ENCODE data around the gene BICDL1.
A peak's percentile ranks its signal among the peaks of the same experiment; 100 is the strongest.
"Not testable (repeated sequence)": the region's sequence is repeated elsewhere in the genome, so short reads cannot be mapped to it uniquely, and the experiment has no call there.

Gene BICDL1

DNA sequence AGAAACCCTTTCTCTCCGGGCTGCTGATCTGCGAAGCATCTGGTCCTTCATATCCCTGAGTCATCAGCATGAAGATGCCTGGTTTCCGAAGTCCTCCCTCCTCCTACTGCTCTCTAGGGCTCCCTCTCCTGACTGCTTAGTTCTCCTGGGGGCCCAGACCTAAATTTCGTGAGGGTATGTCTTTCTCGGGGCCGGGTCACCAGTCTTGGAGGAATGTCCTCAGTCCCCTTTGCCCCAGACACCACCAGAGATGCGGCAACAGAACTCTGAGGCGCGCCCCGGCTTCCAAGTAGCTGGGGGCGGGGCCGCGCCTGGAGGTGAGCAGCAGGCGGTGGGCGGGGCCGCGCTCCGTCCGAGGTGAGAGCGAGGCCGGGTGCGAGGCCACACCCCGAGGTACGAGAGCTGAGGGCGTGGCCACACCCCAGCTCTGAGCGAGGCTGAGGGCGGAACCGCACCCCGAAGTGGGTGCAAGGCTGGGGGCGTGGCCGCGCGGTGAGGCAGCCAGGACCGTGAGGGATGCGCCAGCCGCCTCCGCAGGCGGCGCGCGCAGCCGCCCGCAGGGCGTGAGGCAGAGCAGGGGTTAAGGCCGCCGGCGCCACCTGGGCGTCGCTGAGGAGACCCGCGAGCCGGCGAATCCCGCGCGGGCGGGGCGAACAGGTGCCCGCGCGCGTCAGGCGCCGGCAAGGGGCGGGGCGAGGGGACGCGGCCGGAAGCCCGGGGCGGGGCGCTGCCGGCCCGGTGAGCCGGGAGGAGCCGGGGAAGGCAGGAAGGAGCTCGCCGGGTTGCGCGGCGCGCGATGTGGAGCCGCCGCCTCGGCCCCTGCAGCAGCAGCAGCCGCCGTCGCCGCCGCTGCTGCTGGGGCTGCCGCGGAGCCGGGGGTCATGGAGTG lies at the start of gene BICDL1:
BICDL1 (plus strand) TSS at position 765 of the 889 bp plus-strand sequence. CDS start 633 bp downstream, outside the sequence.
- peak; percentile 97 for DNase-seq

- no peak for DNase-seq
Observed at GRCh38 chr12:119940897-119941296, 48.1 kb upstream of the BICDL1 start.

GRCh38 chr12:119942386-119942785 lies 46.6 kb upstream of the BICDL1 start:
- DNase-seq = no peak

DNA sequence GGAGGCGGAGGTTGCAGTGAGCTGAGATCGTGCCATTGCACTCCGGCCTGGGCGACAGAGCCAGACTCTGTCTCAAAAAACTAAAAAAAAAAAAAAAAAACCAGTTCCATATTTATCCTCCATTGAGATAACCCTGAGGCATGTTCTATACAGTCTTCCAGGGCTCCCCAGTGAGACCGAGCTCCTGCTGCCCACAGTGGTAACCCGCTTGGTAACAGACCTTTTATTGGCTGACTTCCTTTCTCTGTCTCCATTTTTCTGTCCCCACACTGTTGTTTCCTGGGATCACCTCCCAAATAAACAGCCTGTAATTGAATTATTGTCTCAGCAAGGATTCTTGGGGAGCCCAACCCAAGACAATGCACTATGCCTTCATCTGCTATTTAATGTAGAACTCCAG lies 42.8 kb upstream of the BICDL1 start:
- no peak for DNase-seq

GRCh38 chr12:119949145-119949544 lies 39.9 kb upstream of the BICDL1 start:
- DNase-seq = no peak

DNA sequence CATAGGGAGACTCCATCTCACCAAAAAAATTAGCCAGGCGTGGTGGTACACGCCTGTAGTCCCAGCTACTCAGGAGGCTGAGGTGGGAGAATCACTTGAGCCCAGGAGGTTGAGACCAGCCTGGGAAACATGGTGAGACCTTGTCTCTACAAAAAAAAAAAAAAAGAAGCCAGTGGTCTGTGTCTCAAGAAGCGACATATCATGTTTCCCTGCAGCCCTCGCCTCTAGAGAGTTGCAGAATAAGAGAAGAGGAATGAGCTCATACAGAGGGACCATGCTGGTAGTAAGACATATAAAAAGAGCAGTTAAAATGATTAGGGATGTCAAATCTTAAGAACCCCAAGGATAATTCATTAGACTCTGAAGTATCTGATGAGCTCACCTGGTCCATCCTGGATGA lies 39.4 kb upstream of the BICDL1 start:
- DNase-seq = no peak

DNA sequence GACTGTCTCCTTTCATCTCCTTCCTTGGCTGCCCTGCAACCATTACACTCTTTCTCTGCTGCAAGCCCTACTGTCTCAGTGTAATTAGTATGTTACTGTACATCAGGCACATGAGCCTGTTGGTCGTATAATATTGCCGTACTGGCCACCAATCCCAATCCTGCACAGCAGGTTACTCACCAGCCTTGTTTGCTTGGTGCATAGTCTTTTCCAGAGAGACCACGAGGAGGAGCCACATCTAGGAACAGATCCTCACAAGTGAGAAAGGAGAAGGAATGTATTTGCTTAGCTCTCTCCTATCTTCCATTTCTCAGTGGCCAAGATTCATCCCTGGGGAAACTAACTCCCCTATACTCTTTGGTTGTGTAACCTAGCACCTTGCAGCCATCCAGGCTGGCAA lies 33.0 kb upstream of the BICDL1 start:
- no peak for DNase-seq

GRCh38 chr12:119957135-119957534 lies 31.9 kb upstream of the BICDL1 start:
- DNase-seq = no peak

DNA sequence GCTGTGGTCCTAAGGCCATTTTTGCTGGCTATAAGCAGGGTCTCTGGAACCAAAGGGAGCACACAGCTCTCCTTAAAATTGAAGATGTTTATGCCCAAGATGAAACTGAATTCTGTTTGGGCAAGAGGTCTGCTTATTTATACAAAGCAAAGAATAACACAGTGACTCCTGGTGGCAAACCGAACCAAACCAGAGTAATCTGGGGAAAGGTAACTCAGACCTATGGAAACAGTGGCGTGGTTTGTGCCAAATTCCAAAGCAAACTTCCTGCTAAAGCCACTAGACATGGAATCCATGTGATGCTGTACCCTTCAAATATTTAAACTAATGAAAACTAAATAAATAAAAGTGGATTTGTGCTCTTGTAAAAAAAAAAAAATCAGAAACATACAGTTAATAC lies 29.6 kb upstream of the BICDL1 start:
- no peak for DNase-seq

GRCh38 chr12:119964123-119964522 lies 24.9 kb upstream of the BICDL1 start:
- DNase-seq = no peak

DNA sequence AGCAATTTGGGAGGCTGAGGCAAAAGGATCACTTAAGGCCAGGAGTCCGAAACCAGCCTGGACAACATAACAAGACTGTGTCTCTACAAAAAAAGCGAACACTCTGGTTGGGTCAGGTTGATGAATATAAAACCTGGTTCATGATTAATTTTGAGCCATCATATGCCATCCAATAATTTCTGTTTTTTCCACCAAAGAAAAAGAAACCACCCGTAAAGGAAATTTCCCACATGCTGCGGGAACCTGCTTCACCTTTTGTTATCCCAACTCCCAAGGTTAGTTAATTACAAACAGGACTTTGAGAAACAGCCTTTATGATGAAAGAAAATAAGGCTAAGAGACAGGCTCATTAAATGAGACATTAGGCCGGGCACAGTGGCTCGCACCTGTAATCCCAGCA lies 24.1 kb upstream of the BICDL1 start:
- DNase-seq = no peak

GRCh38 chr12:119980242-119980641 lies 8.8 kb upstream of the BICDL1 start:
- DNase-seq = no peak

GRCh38 chr12:119980702-119981101 lies 8.3 kb upstream of the BICDL1 start:
- not testable (repeated sequence) for DNase-seq

- no peak for DNase-seq
Observed at GRCh38 chr12:119989361-119989730, 310 bp downstream of the BICDL1 start.

GRCh38 chr12:119989731-119990381 lies 820 bp downstream of the BICDL1 start:
- DNase-seq = peak; percentile 75

- DNase-seq = no peak
Observed at GRCh38 chr12:119990382-119990874, 1.4 kb downstream of the BICDL1 start.

DNA sequence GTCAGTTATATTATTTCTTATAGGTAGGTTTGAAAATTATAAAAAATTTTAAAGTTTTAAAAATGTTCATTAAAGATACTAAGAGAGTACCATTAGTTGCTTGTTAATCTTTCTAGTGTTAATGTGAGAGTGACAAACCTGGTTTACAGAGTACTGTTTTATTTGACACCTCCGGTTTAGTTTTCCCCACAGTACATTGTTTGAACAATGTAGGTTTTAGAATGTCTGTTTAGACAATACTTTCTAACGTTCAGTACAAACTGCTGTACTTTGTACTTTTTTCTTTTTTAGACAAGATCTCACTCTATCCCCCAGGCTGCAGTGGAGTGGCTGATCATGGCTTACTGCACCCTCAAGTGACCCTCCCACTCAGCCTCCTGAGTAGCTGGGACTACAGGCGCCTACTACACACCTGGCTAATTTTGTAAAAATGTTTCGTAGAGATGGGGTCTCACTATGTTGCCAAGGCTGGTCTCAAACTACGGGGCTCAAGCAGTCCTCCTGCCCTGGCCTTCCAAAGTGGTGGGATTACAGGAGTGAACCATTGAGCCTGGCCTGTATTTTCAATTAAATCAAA lies 3.2 kb downstream of the BICDL1 start:
- no peak for DNase-seq

- no peak for DNase-seq
Observed at GRCh38 chr12:119994892-119995658, 6.0 kb downstream of the BICDL1 start.

DNA sequence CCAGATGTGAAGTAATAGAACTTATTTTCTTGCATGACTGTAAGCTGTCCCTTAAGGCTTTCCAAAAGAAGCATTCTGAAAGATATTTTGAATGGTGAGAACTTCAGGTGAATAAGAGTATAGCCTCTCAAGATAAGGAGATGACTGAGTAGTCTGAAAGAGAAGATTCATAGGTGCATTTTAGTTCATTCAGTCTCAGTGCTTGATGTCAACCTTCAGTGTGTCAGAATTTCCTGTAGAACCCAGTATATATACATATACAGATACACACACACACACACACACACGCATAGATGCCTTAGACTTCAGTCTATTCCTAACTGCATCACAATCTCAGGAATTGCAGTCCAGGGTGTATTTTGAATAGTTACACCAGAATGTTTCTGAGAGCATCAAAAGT lies 7.4 kb downstream of the BICDL1 start:
- no peak for DNase-seq

DNA sequence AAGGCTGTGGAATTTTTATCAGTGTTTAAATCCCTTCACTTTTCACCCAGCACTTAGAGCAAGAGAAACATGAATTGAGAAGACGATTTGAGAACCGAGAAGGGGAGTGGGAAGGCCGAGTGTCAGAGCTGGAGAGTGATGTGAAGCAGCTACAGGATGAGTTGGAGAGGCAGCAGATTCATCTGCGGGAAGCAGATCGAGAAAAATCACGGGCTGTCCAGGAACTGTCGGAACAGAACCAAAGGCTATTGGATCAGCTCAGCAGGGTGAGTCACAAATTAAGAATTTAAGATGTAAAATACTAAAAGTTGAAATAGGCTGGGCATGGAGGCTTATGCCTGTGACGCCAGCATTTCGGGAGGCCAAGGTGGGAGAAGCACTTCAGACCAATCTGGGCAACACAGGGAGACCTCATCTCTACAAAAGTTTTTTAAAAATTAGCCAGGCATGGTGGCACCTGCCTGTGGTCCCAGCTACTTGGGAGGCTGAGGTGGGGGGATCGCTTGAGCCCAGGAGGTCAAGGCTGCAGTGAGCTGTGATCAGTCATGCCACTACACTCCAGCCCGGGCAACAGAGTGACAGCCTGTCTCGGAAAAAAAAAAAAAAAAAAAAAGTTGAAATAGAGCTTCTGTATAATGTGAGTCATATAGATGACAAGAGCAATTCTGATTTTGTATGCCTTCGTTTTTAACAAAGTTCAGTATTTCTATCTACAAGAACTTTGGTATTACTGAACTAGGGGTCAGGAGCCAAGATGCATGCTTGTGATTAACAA lies 9.6 kb downstream of the BICDL1 start:
- DNase-seq = no peak

GRCh38 chr12:120000556-120000955 lies 11.5 kb downstream of the BICDL1 start:
- no peak for DNase-seq
